ENCODE measurements around the gene SPACA5.

Gene SPACA5

DNA sequence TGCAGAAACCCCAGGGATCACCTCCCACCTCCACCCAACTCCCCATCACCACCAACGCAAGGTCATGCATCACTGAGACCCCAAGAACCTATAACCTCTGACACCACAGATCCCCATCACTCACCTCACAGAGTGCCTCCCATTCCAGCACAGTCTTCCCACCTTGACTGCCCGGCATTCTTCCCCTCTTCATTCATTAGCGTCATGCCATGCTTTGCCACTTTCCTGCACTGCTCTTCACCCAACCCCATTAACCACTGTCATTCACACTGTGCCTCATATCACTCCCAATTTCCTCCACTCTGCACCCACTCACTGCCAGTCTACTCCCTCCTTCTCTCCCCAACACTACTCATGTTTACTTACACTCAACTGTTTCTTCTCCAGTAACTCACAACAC is 33.6 kb upstream of the SPACA5 start:
- Histone ChIP-seq H3K4me1 (ENCODE audit: low read length) (peaks cover 15% of the 10 kb centered on the region), H2AFZ (ENCODE audit: low read depth, low read length) (no peak overlapping the region), H3K9me3 (ENCODE audit: insufficient read depth, low read length) (peaks cover 43% of the 10 kb centered on the region), H3K27ac (ENCODE audit: low read length) (no peak overlapping the region), H3K36me3 (replicated peaks; ENCODE audit: low read depth, low read length) (peaks cover 56% of the 10 kb centered on the region), H3K27me3 (ENCODE audit: low read depth, low read length) (no peaks in the 10 kb centered on the region), H3K9ac (ENCODE audit: low read length) (no peak overlapping the region), H4K20me1 (ENCODE audit: insufficient read depth, low read length) (no peaks in the 10 kb centered on the region), H3K4me2 (ENCODE audit: low read length) (no peak overlapping the region), H3K79me2 (ENCODE audit: low read length) (no peaks in the 10 kb centered on the region), H3K4me3 (ENCODE audit: low read length) (no peak overlapping the region)
- no peak for TF ChIP-seq EZH2phosphoT487 (IDR thresholded peaks at IDR 0.05; ENCODE audit: low read depth)
- TF ChIP-seq, protein P1, sequence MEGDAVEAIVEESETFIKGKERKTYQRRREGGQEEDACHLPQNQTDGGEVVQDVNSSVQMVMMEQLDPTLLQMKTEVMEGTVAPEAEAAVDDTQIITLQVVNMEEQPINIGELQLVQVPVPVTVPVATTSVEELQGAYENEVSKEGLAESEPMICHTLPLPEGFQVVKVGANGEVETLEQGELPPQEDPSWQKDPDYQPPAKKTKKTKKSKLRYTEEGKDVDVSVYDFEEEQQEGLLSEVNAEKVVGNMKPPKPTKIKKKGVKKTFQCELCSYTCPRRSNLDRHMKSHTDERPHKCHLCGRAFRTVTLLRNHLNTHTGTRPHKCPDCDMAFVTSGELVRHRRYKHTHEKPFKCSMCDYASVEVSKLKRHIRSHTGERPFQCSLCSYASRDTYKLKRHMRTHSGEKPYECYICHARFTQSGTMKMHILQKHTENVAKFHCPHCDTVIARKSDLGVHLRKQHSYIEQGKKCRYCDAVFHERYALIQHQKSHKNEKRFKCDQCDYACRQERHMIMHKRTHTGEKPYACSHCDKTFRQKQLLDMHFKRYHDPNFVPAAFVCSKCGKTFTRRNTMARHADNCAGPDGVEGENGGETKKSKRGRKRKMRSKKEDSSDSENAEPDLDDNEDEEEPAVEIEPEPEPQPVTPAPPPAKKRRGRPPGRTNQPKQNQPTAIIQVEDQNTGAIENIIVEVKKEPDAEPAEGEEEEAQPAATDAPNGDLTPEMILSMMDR (IDR thresholded peaks at IDR 0.05; ENCODE audit: low read depth, low read length), result no peak

DNA sequence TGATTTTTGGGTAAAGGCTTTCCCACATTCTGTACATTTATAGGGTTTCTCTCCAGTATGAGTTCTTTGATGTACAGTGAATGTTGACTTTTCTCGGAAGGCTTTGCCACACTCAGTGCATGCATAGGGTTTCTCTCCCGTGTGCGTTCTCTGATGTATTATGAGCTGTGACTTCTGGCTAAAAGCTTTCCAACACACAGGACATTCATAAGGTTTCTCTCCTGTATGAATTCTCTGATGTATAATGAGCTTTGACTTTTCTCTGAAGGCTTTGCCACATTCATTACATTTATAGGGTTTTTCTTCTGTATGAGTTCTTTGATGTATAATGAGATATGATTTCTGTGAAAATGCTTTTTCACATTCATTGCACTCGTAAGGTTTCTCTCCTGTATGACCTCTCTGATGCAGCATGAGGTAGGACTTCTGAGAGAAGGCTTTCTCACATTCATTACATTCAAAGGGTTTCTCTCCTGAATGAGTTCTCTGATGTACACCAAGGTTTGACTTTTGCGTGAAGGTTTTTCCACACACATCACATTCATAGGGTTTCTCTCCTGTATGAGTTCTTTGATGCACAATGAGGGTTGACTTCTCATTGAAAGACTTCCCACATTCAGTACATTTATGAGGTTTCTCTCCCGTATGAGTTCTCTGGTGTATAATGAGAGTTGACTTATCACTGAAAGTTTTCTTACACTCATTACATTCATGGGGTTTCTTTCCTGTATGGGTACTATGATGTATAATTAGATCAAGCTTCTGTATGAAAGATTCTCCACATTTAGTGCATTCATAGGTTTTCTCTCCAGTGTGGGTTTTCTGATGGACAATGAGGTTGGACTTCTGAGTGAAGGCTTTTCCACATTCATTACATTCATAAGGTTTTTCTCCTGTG is 30.3 kb upstream of the SPACA5 start:
- Histone ChIP-seq H3K27me3 (ENCODE audit: low read depth, low read length) (no peaks in the 10 kb centered on the region), H3K36me3 (replicated peaks; ENCODE audit: low read depth, low read length) (peaks cover 84% of the 10 kb centered on the region), H3K4me3 (ENCODE audit: low read length) (no peak overlapping the region), H2AFZ (ENCODE audit: low read depth, low read length) (no peak overlapping the region), H3K27ac (ENCODE audit: low read length) (peak overlapping the region; percentile 92), H3K79me2 (ENCODE audit: low read length) (no peaks in the 10 kb centered on the region), H3K4me2 (ENCODE audit: low read length) (peak overlapping the region; percentile 11; the same call in 1 of the 2 replicates), H4K20me1 (ENCODE audit: insufficient read depth, low read length) (no peaks in the 10 kb centered on the region), H3K9me3 (ENCODE audit: insufficient read depth, low read length) (peaks cover 61% of the 10 kb centered on the region), H3K4me1 (ENCODE audit: low read length) (peaks cover 15% of the 10 kb centered on the region), H3K9ac (ENCODE audit: low read length) (no peak overlapping the region)
- no peak for TF ChIP-seq EZH2phosphoT487 (IDR thresholded peaks at IDR 0.05; ENCODE audit: low read depth)

DNA sequence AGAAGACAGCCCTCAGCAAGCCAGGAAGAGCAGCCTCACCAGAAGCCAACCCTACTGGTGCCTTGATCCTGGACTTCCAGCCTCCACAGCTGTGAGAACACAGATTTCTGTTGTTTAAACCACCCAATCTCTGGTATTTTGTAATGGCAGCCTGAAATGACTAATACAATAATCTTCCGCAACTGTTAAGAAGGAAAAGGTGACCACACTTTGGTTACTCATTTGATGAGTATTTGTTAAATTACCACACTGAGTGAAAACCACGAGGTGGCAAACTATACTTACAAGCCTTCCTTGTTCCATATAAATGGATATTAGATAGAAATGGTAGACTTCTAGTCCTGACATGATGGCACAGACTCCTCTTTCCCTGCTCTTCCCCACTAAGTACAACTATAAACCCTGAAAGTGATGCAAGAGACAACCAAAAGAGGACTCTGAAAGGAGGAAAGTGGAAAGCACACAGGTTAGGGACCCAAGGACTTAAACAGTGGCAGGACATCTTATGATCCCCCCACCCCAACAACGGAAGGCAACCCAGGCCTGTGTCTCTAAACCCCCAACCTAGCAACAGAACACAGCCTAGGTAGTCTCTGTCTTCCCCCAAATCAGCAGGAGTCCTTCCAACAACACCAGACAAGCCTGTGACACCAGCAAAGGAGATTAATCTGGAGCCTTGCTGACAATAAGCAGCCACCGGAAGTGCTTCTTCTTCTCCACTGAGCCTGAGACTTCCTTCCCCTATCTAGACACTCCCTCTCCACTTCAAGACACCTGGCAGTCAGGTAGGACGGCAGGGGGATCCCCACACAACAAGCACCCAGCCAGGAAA is 15.3 kb upstream of the SPACA5 start:
- H4K20me1 ChIP-seq (ENCODE audit: insufficient read depth, low read length), result no peaks in the 10 kb centered on the region
- TF ChIP-seq, protein P1 (IDR thresholded peaks at IDR 0.05; ENCODE audit: low read depth, low read length), result no peak
- no peak for TF ChIP-seq EZH2phosphoT487 (IDR thresholded peaks at IDR 0.05; ENCODE audit: low read depth)
- no peaks in the 10 kb centered on the region for H3K27me3 ChIP-seq (ENCODE audit: low read depth, low read length)
- no peaks in the 10 kb centered on the region; the same call in 1 of the 2 replicates for H3K9me3 ChIP-seq (ENCODE audit: insufficient read depth, low read length)
- no peak overlapping the region for H3K9ac ChIP-seq (ENCODE audit: low read length)
- no peak overlapping the region for H2AFZ ChIP-seq (ENCODE audit: low read depth, low read length)
- H3K27ac ChIP-seq (ENCODE audit: low read length), result no peak overlapping the region
- H3K79me2 ChIP-seq (ENCODE audit: low read length), result peaks cover 27% of the 10 kb centered on the region
- H3K4me3 ChIP-seq (ENCODE audit: low read length), result no peak overlapping the region
- H3K4me1 ChIP-seq (ENCODE audit: low read length), result no peaks in the 10 kb centered on the region
- H3K36me3 ChIP-seq (replicated peaks; ENCODE audit: low read depth, low read length), result peaks cover 87% of the 10 kb centered on the region
- no peak overlapping the region for H3K4me2 ChIP-seq (ENCODE audit: low read length)

DNA sequence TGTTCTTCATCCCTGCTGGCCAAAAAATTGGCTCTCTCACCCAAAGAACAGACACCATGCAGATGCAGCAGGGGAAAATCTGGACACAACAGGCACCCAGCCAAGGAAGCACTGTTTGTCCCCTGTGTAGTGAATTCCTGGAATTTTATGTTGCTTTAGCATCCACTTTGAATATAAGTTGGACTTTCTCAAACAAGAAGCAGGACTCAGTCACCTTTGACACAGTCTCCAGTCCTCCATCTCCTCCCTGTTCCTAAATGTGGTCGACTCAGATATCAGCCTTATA is 14.8 kb upstream of the SPACA5 start:
- no peak overlapping the region for H3K27ac ChIP-seq (ENCODE audit: low read length)
- H3K79me2 ChIP-seq (ENCODE audit: low read length), result peaks cover 27% of the 10 kb centered on the region
- no peak overlapping the region for H3K9ac ChIP-seq (ENCODE audit: low read length)
- H3K4me2 ChIP-seq (ENCODE audit: low read length), result no peak overlapping the region
- H3K9me3 ChIP-seq (ENCODE audit: insufficient read depth, low read length), result no peaks in the 10 kb centered on the region; the same call in 1 of the 2 replicates
- no peak overlapping the region for H3K4me3 ChIP-seq (ENCODE audit: low read length)
- peaks cover 87% of the 10 kb centered on the region for H3K36me3 ChIP-seq (replicated peaks; ENCODE audit: low read depth, low read length)
- H4K20me1 ChIP-seq (ENCODE audit: insufficient read depth, low read length), result no peaks in the 10 kb centered on the region
- TF ChIP-seq EZH2phosphoT487 (IDR thresholded peaks at IDR 0.05; ENCODE audit: low read depth), result no peak
- TF ChIP-seq, protein P1 (IDR thresholded peaks at IDR 0.05; ENCODE audit: low read depth, low read length), result no peak
- no peak overlapping the region for H2AFZ ChIP-seq (ENCODE audit: low read depth, low read length)
- no peaks in the 10 kb centered on the region for H3K27me3 ChIP-seq (ENCODE audit: low read depth, low read length)
- no peaks in the 10 kb centered on the region for H3K4me1 ChIP-seq (ENCODE audit: low read length)

Data from OCI-LY3 (cell line).